VCaP (cell line): Measurements from ENCODE around the gene MCAM.
A peak's percentile ranks its signal among the peaks of the same experiment; 100 is the strongest.

ENCODE experiments used
- H3K27ac ChIP-seq: fragments of 450-650 bp; 2 replicates; pipeline ENCODE4 v1.5.1; 2017
- TF ChIP-seq, protein P1 (sequence below): fragments of 450-650 bp; conservative IDR thresholded peaks from 2 replicates; pipeline ENCODE4 v1.5.1; 2017; ENCODE audit warnings: mild to moderate bottlenecking, moderate library complexity

Gene MCAM

DNA sequence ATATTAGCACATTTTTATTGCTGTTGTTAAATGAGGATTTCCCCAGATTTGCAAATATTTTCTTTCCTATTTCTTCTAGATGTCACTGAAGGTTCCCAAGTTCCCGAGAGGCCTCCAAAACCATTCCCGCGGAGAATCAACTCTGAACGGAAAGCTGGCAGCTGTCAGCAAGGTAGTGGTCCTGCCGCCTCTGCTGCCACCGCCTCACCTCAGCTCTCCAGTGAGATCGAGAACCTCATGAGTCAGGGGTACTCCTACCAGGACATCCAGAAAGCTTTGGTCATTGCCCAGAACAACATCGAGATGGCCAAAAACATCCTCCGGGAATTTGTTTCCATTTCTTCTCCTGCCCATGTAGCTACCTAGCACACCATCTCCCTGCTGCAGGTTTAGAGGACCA lies 17.5 kb downstream of the MCAM start:
- H3K27ac ChIP-seq, result no peak overlapping the region
- TF ChIP-seq, protein P1, sequence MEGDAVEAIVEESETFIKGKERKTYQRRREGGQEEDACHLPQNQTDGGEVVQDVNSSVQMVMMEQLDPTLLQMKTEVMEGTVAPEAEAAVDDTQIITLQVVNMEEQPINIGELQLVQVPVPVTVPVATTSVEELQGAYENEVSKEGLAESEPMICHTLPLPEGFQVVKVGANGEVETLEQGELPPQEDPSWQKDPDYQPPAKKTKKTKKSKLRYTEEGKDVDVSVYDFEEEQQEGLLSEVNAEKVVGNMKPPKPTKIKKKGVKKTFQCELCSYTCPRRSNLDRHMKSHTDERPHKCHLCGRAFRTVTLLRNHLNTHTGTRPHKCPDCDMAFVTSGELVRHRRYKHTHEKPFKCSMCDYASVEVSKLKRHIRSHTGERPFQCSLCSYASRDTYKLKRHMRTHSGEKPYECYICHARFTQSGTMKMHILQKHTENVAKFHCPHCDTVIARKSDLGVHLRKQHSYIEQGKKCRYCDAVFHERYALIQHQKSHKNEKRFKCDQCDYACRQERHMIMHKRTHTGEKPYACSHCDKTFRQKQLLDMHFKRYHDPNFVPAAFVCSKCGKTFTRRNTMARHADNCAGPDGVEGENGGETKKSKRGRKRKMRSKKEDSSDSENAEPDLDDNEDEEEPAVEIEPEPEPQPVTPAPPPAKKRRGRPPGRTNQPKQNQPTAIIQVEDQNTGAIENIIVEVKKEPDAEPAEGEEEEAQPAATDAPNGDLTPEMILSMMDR, result no peak

DNA sequence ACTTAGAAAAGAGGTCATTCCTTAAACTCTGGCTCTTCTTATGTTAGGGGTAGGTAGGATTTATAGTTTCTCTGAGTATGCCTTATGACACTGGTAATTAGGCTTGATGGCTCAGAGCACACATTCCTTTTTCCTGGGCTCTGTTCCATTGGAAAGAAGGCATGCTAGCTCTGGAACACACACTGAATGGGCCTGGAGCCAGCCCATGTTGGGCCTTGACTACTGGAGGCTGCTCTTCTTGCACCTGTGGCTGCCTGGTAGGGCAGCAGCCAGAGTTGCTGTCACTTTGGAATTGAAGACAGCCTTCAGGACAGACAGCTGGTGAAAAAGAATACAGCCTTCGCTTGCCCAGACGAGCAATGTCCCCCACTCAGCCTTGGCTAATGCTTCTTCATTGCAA lies 18.2 kb downstream of the MCAM start:
- H3K27ac ChIP-seq, result no peak overlapping the region
- TF ChIP-seq, protein P1, result no peak

DNA sequence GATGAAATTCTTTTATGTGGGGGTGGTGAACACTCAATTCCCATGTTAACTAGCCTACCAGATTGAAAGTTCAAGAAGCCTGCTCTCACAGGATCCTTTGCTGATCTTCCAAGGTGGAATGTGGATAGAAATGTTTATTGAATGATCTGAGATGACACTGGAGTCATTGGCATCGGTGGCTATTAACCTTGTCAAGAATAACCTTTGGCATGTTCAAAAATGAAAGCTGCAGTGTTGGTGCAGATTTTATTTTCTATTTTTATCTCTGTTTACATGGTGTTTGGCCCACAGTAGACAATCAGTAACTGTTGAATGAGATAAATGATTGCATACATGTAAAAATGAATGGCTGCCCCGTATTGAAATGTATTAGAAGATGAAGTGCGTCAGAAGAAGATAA lies 19.0 kb downstream of the MCAM start:
- no peak overlapping the region for H3K27ac ChIP-seq
- TF ChIP-seq, protein P1, result no peak

DNA sequence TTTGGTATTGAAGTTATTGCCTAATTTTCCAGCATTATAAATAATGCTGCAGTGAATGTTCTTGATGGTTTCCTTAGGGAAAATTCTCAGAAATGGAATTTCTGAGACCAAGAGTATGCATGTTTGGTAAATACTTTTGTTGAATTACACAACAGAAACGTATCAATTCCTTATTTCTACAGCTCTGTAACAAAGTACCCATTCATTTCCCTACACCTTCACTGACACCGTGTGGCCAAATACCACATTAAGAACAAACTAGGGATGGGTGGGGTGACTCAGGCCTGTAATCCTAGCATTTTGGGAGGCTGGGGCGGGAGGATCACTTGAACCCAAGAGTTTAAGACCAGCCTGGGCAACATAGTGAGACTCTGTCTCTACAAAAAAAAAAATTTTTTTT lies 21.8 kb downstream of the MCAM start:
- H3K27ac ChIP-seq, result no peak overlapping the region
- TF ChIP-seq, protein P1, result 0 out of 2 replicates have a peak, but pooled peaks have one; percentile 9

DNA sequence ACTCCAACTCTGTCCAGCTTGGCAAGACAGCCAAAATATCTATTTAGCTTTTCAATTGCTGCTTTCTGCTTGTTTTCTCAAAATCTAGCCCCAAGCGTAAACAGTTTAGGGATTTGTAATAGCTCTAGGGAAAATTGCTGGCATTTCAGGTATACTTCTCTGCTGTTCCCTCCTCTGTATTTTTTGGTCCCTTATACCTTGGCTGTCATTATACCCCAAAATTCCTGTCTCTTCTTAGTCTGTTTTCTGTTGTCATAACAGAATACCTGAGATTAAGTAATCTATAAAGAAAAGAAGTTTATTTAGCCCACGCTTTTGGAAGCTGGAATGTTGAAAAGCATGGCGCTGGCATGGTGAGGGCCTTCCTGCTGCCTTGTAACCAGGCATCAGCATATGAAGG lies 23.5 kb downstream of the MCAM start:
- TF ChIP-seq, protein P1, result no peak

DNA sequence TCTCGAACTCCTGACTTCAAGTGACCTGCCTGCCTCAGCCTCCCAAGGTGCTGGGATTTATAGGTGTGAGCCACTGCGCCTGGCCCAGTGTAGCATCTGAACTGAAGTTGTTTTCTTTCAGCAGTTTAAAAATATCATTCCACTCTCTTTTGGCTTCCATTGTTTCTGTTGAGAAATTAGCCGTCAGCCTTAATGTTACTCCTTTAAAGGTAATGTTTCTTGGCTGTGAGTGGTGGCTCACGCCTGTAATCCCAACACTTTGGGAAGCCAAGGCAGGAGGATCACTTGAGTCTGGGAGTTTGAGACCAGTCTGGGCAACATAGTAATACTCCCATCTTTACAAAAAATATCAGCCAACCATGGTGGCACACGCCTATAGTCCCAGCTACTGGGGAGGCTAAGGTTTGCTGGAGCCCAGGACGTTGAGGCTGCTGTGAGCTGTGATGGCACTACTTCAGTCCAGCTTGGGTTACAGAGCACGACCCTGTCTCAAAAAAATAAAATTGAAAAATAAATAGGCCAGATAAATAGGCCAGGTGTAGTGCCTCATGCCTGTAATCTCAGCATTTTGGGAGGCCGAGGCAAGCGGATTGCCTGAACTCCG lies 25.9 kb downstream of the MCAM start:
- H3K27ac ChIP-seq, result no peak overlapping the region
- TF ChIP-seq, protein P1, result no peak

More for the DNA sequence above, 23.5 kb downstream of the MCAM start:
- no peak overlapping the region for H3K27ac ChIP-seq

DNA sequence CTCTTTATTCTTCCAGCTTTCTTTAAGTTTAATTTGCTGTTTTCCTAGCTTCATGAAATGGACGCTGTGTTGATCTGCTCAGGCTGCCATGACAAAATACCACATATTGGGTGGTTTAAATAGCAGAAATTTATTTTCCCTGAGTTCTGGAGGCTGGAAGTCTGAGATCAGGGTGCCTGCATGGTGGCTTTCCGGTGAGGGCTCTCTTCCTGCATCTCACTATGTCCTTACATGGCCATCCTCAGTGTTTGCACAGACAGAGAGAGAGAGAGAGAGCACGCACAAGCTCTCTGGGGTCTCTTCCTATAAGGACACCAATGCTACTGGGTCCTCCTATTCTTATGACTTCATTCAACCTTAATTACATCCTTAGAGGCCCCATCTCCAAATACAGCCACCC lies 28.7 kb downstream of the MCAM start:
- TF ChIP-seq, protein P1, result no peak
- H3K27ac ChIP-seq, result peak overlapping the region; percentile 36
